ENCODE results near the gene SLC16A7.
A peak's percentile ranks its signal among the peaks of the same experiment; 100 is the strongest.

Gene SLC16A7

GRCh38 chr12:59650588-59651228, 54.9 kb downstream of the SLC16A7 start:
- H4K20me1 ChIP-seq, result no peaks in the 10 kb centered on the region
- no peak overlapping the region for H3K4me3 ChIP-seq
- peaks cover 0 to 34% (median 6%) of the 10 kb centered on the region in 10 experiments; a peak in 10 of 20 replicates for H3K4me1 ChIP-seq
- H3K27ac ChIP-seq, result no peak overlapping the region
- peaks cover 0 to 37% (median 15%) of the 10 kb centered on the region in 11 experiments; a peak in 16 of 22 replicates for H3K36me3 ChIP-seq
- 0 out of 22 replicates have a peak overlapping the region, but pooled peaks of 1 of the 11 experiments have one; percentile 28 for H3K4me2 ChIP-seq
- H3K27me3 ChIP-seq, result no peaks in the 10 kb centered on the region
- H3K9me3 ChIP-seq (replicated peaks in 1 of 11), result peaks cover 9 to 24% (median 17%) of the 10 kb centered on the region in 11 experiments; a peak in 18 of 22 replicates
- no peak overlapping the region for H3K9ac ChIP-seq
- no peak for TF ChIP-seq Cebpa-rat (IDR thresholded peaks at IDR 0.05)

- H3K9me3 ChIP-seq (replicated peaks in 1 of 11), result peaks cover 2 to 18% (median 11%) of the 10 kb centered on the region in 11 experiments; a peak in 17 of 22 replicates
- peaks cover 0 to 37% (median 10%) of the 10 kb centered on the region in 11 experiments; a peak in 13 of 22 replicates for H3K36me3 ChIP-seq
- H3K4me1 ChIP-seq, result peaks cover 0 to 34% (median 6%) of the 10 kb centered on the region in 10 experiments; a peak in 10 of 20 replicates
- no peak for TF ChIP-seq Cebpa-rat (IDR thresholded peaks at IDR 0.05)
- no peaks in the 10 kb centered on the region for H3K27me3 ChIP-seq
- H3K27ac ChIP-seq, result no peak overlapping the region
- H4K20me1 ChIP-seq, result no peaks in the 10 kb centered on the region
- no peak overlapping the region for H3K4me3 ChIP-seq
- no peak overlapping the region for H3K9ac ChIP-seq
- H3K4me2 ChIP-seq, result no peak overlapping the region
These were observed 55.5 kb downstream of the SLC16A7 start for GRCh38 chr12:59651229-59651920.

GRCh38 chr12:59652130-59652529, 56.3 kb downstream of the SLC16A7 start:
- Histone ChIP-seq H3K9ac (no peak overlapping the region), H3K27me3 (no peaks in the 10 kb centered on the region), H4K20me1 (no peaks in the 10 kb centered on the region), H3K4me3 (no peak overlapping the region), H3K27ac (no peak overlapping the region), H3K36me3 (peaks cover 0 to 35% (median 7%) of the 10 kb centered on the region in 11 experiments; a peak in 10 of 22 replicates), H3K4me2 (no peak overlapping the region), H3K4me1 (peaks cover 0 to 34% (median 6%) of the 10 kb centered on the region in 10 experiments; a peak in 10 of 20 replicates), H3K9me3 (replicated peaks in 1 of 11) (peaks cover 0 to 10% (median 3%) of the 10 kb centered on the region in 11 experiments; a peak in 9 of 22 replicates)
- TF ChIP-seq Cebpa-rat (IDR thresholded peaks at IDR 0.05), result no peak

GRCh38 chr12:59654061-59654460, 58.2 kb downstream of the SLC16A7 start:
- Histone ChIP-seq H3K27me3 (no peaks in the 10 kb centered on the region), H3K27ac (no peak overlapping the region)
- TF ChIP-seq Cebpa-rat (IDR thresholded peaks at IDR 0.05), result no peak

GRCh38 chr12:59657266-59657665, 61.4 kb downstream of the SLC16A7 start:
- H3K4me3 ChIP-seq, result no peak overlapping the region
- no peak overlapping the region for H3K9ac ChIP-seq
- no peak overlapping the region for H3K4me2 ChIP-seq
- no peaks in the 10 kb centered on the region for H3K9me3 ChIP-seq (replicated peaks in 1 of 11)
- no peaks in the 10 kb centered on the region for H3K27me3 ChIP-seq
- H3K4me1 ChIP-seq, result peaks cover 0 to 16% (median 0%) of the 10 kb centered on the region in 10 experiments; a peak in 2 of 20 replicates
- H4K20me1 ChIP-seq, result peaks cover 0 to 14% (median 0%) of the 10 kb centered on the region in 11 experiments; a peak in 1 of 22 replicates
- TF ChIP-seq Cebpa-rat (IDR thresholded peaks at IDR 0.05), result no peak
- peaks cover 0 to 54% (median 0%) of the 10 kb centered on the region in 11 experiments; a peak in 8 of 22 replicates for H3K36me3 ChIP-seq
- H3K27ac ChIP-seq, result no peak overlapping the region

More at GRCh38 chr12:59654061-59654460, 58.2 kb downstream of the SLC16A7 start:
- no peak overlapping the region for H3K9ac ChIP-seq
- H3K4me2 ChIP-seq, result no peak overlapping the region
- peaks cover 0 to 7% (median 0%) of the 10 kb centered on the region in 11 experiments; a peak in 1 of 22 replicates for H4K20me1 ChIP-seq
- peaks cover 0 to 30% (median 3%) of the 10 kb centered on the region in 10 experiments; a peak in 10 of 20 replicates for H3K4me1 ChIP-seq
- no peak overlapping the region for H3K4me3 ChIP-seq
- H3K9me3 ChIP-seq (replicated peaks in 1 of 11), result no peaks in the 10 kb centered on the region
- peaks cover 0 to 42% (median 0%) of the 10 kb centered on the region in 11 experiments; a peak in 8 of 22 replicates for H3K36me3 ChIP-seq

- H3K9me3 ChIP-seq (replicated peaks in 1 of 11), result no peaks in the 10 kb centered on the region
- H3K4me2 ChIP-seq, result no peak overlapping the region
- peaks cover 0 to 16% (median 0%) of the 10 kb centered on the region in 10 experiments; a peak in 2 of 20 replicates for H3K4me1 ChIP-seq
- no peak for TF ChIP-seq Cebpa-rat (IDR thresholded peaks at IDR 0.05)
- H4K20me1 ChIP-seq, result peaks cover 0 to 14% (median 0%) of the 10 kb centered on the region in 11 experiments; a peak in 1 of 22 replicates
- H3K36me3 ChIP-seq, result peaks cover 0 to 54% (median 0%) of the 10 kb centered on the region in 11 experiments; a peak in 8 of 22 replicates
- no peak overlapping the region for H3K4me3 ChIP-seq
- no peak overlapping the region for H3K9ac ChIP-seq
- no peak overlapping the region for H3K27ac ChIP-seq
- no peaks in the 10 kb centered on the region for H3K27me3 ChIP-seq
These were observed 61.9 kb downstream of the SLC16A7 start for GRCh38 chr12:59657711-59658110.

GRCh38 chr12:59660148-59660547, 64.3 kb downstream of the SLC16A7 start:
- no peak overlapping the region for H3K9ac ChIP-seq
- no peaks in the 10 kb centered on the region for H3K27me3 ChIP-seq
- H3K4me2 ChIP-seq, result no peak overlapping the region
- no peaks in the 10 kb centered on the region for H3K9me3 ChIP-seq (replicated peaks in 1 of 11)
- TF ChIP-seq Cebpa-rat (IDR thresholded peaks at IDR 0.05), result no peak
- peaks cover 0 to 14% (median 0%) of the 10 kb centered on the region in 11 experiments; a peak in 1 of 22 replicates for H4K20me1 ChIP-seq
- H3K4me3 ChIP-seq, result no peak overlapping the region
- H3K36me3 ChIP-seq, result peaks cover 0 to 56% (median 0%) of the 10 kb centered on the region in 11 experiments; a peak in 8 of 22 replicates
- H3K27ac ChIP-seq, result no peak overlapping the region
- peaks cover 0 to 16% (median 0%) of the 10 kb centered on the region in 10 experiments; a peak in 2 of 20 replicates for H3K4me1 ChIP-seq

- no peak overlapping the region for H3K9ac ChIP-seq
- H3K9me3 ChIP-seq (replicated peaks in 1 of 11), result peaks cover 0 to 4% (median 3%) of the 10 kb centered on the region in 11 experiments; a peak in 11 of 22 replicates
- no peak for TF ChIP-seq Cebpa-rat (IDR thresholded peaks at IDR 0.05)
- no peak overlapping the region for H3K4me3 ChIP-seq
- peak overlapping the region in 2 of 11 experiments; percentile 33; a peak in 3 of 22 replicates for H3K4me2 ChIP-seq
- H3K4me1 ChIP-seq, result peaks cover 0 to 16% (median 0%) of the 10 kb centered on the region in 10 experiments; a peak in 2 of 20 replicates
- no peak overlapping the region for H3K27ac ChIP-seq
- H3K36me3 ChIP-seq, result peaks cover 0 to 52% (median under 1%) of the 10 kb centered on the region in 11 experiments; a peak in 8 of 22 replicates
- no peaks in the 10 kb centered on the region for H3K27me3 ChIP-seq
- H4K20me1 ChIP-seq, result peaks cover 0 to 14% (median 0%) of the 10 kb centered on the region in 11 experiments; a peak in 1 of 22 replicates
These were observed 65.2 kb downstream of the SLC16A7 start for GRCh38 chr12:59660921-59661597.
